ENCODE data around the gene PVALEF.
"Not testable (repeated sequence)": the region's sequence is repeated elsewhere in the genome, so short reads cannot be mapped to it uniquely, and the experiment has no call there.

Gene PVALEF

GRCh38 chr17:81144423-81144781 lies 20.9 kb upstream of the PVALEF start:
- DNase-seq: no peak

DNA sequence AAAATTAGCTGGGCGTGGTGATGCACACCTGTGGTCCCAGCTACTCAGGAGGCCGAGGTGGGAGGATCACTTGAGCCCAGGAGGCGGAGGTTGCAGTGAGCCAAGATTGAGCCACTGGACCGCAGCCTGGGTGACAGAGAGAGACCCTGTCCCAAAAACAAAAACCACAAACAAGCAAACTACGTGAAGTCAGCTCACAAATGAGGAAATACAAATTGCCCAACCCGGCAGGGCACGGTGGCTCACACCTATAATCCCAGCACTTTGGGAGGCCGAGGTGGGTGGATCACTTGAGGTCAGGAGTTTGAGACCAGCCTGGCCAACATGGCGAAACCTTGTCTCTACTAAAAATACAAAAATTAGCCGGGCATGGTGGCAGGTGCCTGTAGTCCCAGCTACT lies 19.1 kb upstream of the PVALEF start:
- not testable (repeated sequence) for DNase-seq

GRCh38 chr17:81147701-81148100 lies 17.6 kb upstream of the PVALEF start:
- no peak for DNase-seq

DNA sequence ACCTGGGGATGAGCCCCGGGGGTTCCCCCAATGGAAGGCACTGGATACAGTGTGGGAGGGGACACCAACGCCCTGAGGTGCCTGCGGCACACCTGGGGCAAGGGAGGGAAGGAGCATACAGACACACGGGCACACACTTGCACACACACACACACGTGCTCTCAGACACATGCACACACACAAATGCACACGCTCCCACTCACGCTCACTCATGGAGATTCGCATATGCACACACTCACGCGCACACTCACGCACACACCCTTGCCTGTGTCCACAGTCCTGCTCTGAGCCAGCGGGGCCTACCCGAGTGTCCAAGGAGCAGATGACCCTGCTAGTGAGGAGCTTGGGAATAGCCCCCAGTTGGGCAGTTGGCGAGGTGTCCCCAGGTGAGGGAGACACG lies 16.7 kb upstream of the PVALEF start:
- DNase-seq: no peak

- DNase-seq: no peak
Measured at GRCh38 chr17:81148986-81149533, 16.2 kb upstream of the PVALEF start.

DNA sequence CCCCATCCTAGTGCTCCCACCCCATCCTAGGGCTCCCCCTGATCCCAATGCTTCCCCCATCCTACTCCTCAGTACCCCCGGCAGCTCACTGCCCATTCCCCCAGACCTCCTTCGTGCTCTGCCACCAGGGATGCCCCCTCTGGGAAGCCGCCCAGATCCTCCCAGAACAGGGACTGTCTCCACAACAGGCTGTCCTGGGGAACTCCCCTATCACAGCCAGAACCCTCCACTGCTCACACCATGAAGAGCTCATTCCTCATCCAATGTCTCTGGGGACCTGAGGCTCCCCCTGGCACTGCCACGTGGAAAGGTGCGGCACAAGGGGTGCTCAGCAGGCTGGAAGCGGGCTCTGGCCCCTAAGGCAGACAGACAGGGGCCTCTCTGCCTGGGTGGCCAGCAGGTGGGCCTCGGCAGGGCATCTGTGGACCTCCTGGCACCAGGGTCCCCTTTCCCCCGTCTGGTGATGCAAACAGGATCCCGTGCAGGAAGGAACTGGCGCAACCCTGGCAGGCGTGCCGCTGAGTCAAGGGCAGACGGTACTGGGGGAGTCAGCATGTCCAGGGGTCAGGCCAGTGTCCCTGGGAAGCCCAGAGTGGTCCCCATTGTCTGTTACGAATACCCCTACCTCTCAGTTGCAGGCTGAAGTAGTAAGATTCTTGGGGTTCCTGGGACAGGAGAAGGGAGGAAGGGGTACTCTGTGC lies 14.8 kb upstream of the PVALEF start:
- DNase-seq: no peak

DNA sequence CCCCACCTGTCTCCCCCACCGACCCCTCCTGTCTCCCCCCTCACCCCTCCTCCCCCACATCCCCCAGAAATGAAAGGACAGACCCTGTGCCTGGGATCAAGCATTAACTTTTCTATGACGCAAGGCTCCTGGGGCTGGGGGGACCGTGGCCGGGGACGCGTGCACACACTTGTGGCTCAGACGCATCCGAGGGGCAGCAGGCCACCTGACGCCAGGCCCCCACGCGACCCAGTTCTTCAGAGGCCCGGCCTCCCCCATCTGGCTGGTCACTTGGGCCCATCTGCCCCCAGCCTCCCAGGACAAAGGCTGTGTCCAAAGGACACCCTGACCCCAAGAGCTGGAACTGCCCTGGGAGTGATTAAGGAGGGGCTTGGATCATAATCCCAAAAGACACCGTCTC lies 14.0 kb upstream of the PVALEF start:
- DNase-seq: no peak

DNA sequence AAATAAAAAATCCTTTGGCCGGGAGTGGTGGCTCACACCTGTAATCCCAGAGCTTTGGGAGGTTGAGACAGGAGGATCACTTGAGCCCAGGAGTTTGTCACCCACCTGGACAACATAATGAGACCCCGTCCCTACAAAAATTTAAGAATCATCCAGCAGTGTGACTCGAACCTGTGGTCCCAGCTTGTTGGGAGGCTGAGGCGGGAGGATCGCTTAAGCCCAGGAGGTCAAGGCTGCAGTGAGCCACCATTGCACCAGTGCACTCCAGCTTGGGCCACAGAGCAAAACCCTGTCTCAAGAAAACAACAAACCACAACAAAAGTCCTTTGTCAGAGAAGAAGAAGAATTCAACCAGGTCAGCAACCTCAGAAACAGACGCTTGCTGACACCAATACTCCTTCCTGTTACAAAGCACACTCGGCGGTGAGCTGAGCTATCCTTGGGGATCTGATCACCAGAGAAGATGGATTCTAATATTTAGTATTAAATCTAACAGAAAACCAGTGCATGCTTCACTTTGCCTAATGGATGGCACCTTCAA lies 12.9 kb upstream of the PVALEF start:
- DNase-seq: no peak

GRCh38 chr17:81153340-81153803 lies 11.9 kb upstream of the PVALEF start:
- DNase-seq: peak; percentile 23

DNA sequence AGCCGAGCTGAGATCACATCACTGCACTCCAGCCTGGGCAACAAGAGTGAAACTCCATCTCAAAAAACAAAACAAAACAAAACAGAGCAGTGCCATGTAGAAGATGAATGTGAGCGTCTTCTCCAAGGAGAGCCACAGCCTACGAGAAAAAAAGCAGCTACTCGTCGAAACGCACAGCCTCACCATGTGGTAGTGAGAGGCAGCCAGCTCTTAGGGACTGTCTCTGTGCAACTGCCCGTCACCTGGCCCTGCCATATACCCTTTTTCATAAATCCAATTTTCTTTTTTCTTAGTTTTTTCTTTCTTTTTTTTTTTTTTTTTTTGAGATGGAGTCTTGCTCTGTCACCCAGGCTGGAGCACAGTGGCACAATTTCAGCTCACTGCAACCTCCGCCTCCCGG lies 11.3 kb upstream of the PVALEF start:
- DNase-seq: not testable (repeated sequence)

DNA sequence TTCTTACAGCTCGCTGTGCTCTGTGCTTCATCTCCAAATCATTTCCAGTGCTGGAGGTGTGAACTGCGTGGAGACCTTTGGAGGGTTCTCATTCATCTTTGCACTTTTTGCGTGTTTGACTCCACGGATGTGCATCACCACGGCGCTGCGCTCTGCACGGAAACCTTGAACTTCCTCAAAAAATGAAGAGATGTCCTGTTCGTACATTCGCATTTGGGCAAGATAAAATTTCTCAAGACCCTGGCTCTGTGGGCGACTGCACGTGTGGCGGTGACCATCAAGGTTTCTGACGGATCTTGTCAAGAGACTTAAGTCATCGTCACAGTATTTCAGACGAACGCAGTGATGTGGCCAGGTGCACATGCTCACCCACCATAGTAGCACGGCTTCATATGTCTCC lies 10.3 kb upstream of the PVALEF start:
- no peak for DNase-seq

- no peak for DNase-seq
Measured at GRCh38 chr17:81156866-81157805, 8.2 kb upstream of the PVALEF start.

DNA sequence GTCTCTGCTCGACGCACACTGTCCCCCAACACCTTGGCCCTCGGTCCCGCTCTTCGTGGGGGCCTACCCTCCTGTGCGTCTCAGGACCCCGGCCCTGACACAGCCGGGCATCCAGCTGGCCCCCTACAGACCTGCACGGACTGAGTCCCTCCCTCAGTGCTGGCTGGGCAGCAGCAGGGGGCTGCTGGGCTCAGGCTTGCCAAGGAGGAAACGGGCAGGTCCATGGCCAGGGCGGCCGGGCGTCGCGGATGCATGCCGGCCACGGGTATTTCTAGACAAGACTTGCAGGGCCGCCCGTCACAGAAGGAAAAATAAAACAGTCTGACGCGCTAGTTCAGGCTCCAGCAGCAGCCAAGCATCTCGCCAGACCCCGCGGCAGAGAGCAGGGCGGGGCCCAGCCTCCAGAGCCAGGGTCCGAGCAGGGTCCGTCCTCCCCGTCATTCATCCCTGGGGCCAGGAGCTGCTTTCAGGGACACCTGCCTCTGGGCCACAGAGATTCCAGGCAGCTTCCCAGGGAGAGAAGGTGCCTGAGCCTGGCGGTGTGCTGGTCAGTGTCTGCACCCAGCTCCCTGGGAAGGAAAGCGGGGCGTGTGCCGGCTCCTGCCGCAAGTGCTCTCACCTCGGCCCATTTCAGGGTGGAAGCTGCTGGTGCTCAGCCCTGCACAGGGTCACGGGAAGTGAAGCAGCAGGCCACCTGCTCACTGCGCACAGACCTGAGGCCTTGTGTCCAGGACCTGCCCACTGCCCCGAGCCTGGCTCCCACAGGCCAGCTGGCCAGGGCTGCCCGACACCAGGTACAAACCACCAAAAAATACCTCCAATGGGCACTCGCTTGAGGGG lies 7.2 kb upstream of the PVALEF start:
- no peak for DNase-seq

- DNase-seq: no peak
Measured at GRCh38 chr17:81158688-81159590, 6.4 kb upstream of the PVALEF start.

DNA sequence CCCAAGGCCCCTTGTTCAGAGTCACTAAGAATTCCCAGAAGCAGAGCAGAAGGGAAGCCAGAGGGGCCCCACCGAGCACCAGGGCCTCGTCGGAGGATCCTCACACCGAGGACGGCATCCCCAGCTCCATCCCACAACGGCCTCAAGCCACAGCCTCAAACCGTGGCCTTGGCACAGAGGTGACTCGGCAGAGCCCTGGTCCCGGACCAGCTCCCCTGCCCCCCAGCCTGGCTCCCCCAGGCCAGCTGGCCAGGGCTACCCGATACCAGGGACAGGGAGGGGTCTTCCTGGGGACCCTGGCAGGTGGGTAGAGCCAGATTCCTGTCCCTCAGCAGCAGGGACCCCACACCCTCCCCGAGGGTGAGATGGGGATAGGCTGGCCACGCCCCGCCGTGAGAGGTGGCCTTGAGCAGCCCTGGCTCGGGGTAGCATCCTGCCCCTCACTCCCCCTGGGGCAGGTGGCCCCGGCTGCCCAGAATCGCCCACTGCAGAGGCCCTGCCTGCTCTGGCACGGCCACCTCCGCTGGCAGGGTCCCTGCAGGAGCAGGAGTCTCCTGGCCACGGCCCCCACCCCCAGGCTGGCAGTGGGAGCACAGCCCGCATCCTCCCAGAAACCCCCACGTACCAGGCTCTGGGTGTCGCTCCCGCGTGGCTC lies 5.6 kb upstream of the PVALEF start:
- DNase-seq: no peak

DNA sequence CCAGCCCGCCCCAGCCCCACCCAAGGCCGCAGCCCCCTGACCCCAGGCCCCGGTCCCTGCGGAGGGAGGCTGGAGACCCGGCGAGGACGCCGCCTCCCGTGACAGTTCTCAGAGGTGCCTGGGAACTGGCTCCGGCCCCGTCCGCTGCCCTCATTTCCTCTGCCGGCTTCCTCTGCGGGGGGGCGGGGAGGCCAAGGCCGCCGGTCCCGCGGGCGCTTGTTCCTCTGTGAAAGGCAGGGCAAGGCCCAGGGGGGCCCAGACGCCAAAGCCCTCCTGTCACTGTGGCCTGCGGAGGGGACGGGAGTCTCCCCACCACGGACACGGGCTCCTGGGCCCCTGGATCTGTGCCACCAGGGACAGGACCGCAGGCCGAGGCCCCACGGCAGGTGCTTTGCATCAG lies 5.0 kb upstream of the PVALEF start:
- no peak for DNase-seq

DNA sequence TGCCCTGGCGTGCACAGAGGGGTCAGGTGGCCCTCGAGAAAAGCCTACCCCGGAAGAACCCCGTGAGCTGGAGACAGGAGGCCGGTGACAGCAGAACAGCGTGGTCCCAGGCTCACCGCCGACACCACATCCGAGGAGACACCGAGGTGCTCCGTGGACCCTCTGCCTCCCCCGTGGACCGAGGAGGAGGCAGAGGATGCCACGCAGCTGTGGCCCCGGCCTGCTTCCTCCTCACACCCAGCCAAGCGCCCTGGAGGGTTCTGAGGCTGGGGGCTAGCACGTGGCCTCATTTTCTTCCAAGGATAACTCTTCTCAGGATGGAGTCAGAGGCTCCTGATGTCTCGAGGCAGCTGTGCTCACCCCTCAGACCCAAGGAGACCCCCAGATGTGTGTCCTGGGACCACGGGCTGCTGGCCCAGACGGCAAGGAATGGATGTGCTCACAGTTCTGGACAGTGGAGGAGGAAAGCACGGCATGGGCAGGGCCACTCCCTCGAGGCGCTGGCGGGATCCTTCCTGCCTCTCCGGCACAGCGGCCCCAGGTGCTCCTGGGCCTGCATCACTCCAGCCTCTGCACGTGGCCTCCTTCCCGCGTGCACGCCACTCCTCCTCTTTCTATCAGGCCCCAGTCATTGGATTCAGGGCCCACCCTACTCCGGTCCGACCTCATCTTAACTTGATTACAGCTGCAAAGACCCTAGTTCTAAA lies 4.4 kb upstream of the PVALEF start:
- no peak for DNase-seq

DNA sequence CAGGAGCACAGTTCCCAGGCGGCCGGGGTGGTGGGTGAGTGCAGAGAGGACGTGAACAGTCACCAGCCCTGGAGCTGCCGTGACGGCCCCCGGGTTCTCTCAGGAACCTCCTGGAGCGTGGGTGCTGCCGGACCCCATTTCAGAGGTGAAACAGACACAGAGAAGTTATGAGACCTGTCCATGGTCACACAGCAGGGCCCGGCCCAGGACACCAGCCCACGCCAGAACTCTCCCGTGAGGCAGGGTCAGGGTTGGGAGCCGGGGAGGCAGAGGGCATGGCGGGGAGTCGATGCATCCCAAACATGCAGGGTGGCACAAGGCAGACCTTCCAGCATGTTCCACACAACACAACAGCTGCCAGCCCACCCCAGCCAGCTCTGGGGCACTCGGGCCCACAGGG lies 3.8 kb upstream of the PVALEF start:
- DNase-seq: no peak

GRCh38 chr17:81161972-81162371 lies 3.3 kb upstream of the PVALEF start:
- no peak for DNase-seq

DNA sequence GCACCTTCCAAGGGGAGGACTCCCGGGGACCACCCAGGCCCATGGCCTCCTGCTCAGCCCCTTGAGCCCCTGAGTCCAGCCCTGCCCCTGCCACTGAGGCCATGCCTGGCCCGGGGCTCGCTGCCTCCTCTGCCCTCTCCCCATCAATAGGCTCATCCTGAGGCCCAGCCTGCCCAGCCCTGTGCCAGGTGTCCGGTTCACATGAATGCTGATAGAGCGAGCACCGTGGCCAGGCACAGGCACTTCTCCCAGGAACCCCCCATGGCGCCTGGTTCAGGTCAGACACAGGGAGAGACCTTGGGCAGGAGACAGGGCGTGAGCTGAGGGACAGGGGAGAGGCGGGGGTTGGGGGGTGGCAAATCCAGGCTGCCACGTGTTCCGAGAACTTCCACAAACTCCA lies 2.8 kb upstream of the PVALEF start:
- DNase-seq: no peak
